ENCODE measurements around the gene UCK2.

The UCK2 gene

GRCh38 chr1:165834881-165835280 is 7.5 kb downstream of the UCK2 start:
- DNase-seq (ENCODE audit: low spot score): no peak

GRCh38 chr1:165836664-165837482 is 9.5 kb downstream of the UCK2 start:
- no peak for DNase-seq (ENCODE audit: low spot score)

GRCh38 chr1:165837838-165838364 is 10.5 kb downstream of the UCK2 start:
- no peak for DNase-seq (ENCODE audit: low spot score)

GRCh38 chr1:165840423-165840822 is 13.0 kb downstream of the UCK2 start:
- no peak for DNase-seq (ENCODE audit: low spot score)

DNA sequence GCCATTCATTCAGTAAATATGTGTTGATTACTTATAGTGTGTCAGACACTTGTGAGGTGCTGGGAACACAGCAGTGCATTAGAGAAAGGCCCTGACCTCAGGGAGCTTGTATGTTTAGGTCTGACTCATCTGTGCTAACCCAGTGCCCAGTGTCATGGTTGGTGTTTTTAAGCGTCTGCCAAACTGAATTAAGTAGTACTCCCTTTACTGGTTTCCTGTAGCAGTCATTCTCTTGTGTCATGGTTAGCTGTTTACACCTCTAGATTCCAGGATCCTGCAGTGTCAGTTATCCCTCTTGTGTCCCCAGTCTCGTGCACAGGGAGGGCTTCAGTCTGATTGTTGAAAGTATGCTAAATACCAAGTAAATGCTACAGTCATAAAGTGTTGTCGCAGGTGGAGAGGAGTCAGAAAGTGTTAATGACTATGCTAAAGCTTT is 14.2 kb downstream of the UCK2 start:
- DNase-seq (ENCODE audit: low spot score): no peak

- DNase-seq (ENCODE audit: low spot score): no peak
Measured at GRCh38 chr1:165842023-165842670, 14.7 kb downstream of the UCK2 start.

- peak; percentile 40 for DNase-seq (ENCODE audit: low spot score)
Measured at GRCh38 chr1:165842671-165843129, 15.3 kb downstream of the UCK2 start.

- no peak for DNase-seq (ENCODE audit: low spot score)
Measured at GRCh38 chr1:165843304-165843703, 15.9 kb downstream of the UCK2 start.

DNA sequence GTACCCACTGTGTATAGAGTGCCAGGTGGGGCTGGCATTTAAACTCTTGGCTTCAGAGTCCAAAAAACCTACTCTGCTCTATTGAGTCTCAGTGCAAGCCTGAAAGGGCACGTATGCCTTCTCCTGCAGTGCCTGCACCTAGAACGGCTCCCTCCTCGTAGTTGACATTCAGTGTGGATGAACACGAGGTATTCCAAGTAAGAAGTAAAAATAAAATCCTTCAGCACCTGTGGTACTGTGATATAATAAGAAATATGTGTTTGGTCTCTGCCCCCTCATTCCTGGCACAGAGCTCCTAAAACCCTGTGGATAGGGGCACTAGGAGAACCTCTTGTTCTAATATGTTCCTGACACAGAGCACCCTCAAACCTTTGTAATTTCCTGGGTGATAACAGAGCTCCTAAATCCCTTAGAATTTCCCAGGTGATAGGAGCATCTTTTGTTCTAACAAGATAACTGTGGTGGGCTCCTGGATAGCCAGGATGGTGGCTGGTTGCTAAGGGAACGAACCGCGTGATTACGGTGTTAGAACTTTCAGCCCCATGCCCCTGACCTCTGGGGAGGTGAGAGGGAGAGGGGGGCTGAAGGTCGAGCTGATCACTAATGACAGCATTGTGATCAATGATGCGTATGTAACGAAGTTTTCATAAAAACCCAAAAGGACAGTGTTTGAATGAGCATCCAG is 16.8 kb downstream of the UCK2 start:
- no peak for DNase-seq (ENCODE audit: low spot score)

- no peak for DNase-seq (ENCODE audit: low spot score)
Measured at GRCh38 chr1:165844933-165845332, 17.5 kb downstream of the UCK2 start.

- DNase-seq (ENCODE audit: low spot score): no peak
Measured at GRCh38 chr1:165845569-165845968, 18.2 kb downstream of the UCK2 start.

DNA sequence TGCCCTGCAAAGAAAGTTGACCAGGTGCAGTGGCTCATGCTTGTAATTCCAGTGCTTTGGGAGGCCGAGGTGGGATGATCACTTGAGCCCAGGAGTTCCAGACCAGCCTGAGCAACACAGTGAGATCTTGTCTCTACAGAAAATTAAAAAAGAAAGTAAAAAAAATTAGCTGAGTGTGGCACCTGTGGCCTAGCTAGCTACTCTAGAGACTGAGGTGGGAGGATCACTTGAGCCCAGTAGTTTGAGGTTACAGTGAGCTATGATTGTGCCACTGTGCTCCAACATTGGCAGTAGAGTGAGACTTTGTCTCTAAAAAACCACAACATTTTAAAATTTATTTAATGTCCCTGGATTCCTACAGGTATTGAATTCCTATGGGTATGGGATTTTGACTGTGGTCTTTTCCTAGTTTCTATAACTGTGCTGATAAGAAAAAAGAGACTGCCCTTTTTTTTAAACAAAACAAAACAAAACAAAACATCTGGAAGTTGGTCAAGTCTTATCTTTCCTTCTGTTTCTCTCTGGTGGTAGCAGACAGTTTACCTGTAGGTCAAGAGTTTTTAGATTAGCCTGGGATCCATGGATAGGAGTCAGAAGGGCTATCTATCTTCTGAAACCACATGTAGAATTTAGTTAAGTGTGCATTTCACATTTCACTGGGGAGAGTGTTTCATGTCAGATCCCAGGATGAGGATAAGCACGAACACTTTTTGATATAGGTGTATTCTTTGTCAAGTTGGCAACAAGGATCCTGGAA is 18.8 kb downstream of the UCK2 start:
- DNase-seq (ENCODE audit: low spot score): no peak

DNA sequence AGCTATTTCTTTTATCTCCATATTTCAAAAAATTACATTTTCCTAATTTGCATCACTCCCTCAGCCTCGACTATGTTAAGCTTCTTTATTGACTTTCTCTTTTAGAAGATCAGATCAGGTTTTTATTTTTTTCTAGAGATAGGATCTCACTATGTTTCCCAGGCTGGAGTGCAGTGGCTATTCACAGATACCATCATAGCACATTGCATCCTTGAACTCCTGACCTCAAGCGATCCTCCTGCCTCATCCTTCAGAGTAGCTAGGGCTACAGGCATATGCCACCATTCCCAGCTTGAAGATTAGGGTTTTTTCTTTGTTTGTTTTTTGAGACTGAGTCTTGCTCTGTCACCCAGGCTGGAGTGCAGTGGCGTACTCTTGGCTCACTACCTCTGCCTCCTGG is 20.1 kb downstream of the UCK2 start:
- DNase-seq (ENCODE audit: low spot score): no peak

- DNase-seq (ENCODE audit: low spot score): no peak
Measured at GRCh38 chr1:165849353-165850133, 22.1 kb downstream of the UCK2 start.

GRCh38 chr1:165851034-165851658 is 23.7 kb downstream of the UCK2 start:
- DNase-seq (ENCODE audit: low spot score): no peak

GRCh38 chr1:165852871-165853270 is 25.5 kb downstream of the UCK2 start:
- DNase-seq (ENCODE audit: low spot score): no peak

GRCh38 chr1:165853528-165854075 is 26.2 kb downstream of the UCK2 start:
- no peak for DNase-seq (ENCODE audit: low spot score)

- DNase-seq (ENCODE audit: low spot score): peak; percentile 89
Measured at GRCh38 chr1:165854101-165854845, 26.9 kb downstream of the UCK2 start.

GRCh38 chr1:165855010-165855838 is 27.8 kb downstream of the UCK2 start:
- DNase-seq (ENCODE audit: low spot score): no peak

All from AG08395 (cell line).